ENCODE results near the gene CADM1.

Gene CADM1

GRCh38 chr11:115168229-115168671 is 336.0 kb downstream of the CADM1 start:
- DNase-seq: no peak

GRCh38 chr11:115167456-115167855 is 336.8 kb downstream of the CADM1 start:
- DNase-seq: no peak

- no peak for DNase-seq
These were observed 337.4 kb downstream of the CADM1 start for GRCh38 chr11:115166820-115167219.

- DNase-seq: no peak
These were observed 339.4 kb downstream of the CADM1 start for GRCh38 chr11:115164774-115165173.

GRCh38 chr11:115162919-115163318 is 341.3 kb downstream of the CADM1 start:
- DNase-seq: no peak

GRCh38 chr11:115161876-115162275 is 342.3 kb downstream of the CADM1 start:
- DNase-seq: no peak

GRCh38 chr11:115159207-115159606 is 345.0 kb downstream of the CADM1 start:
- peak; percentile 84 for DNase-seq

- DNase-seq: no peak
These were observed 346.2 kb downstream of the CADM1 start for GRCh38 chr11:115158053-115158452.

GRCh38 chr11:115157247-115157646 is 347.0 kb downstream of the CADM1 start:
- no peak for DNase-seq

- peak; percentile 18 for DNase-seq
These were observed 348.2 kb downstream of the CADM1 start for GRCh38 chr11:115155978-115156377.

- DNase-seq: peak; percentile 32
These were observed 348.9 kb downstream of the CADM1 start for GRCh38 chr11:115155320-115155719.

- no peak for DNase-seq
These were observed 349.9 kb downstream of the CADM1 start for GRCh38 chr11:115154355-115154736.

- no peak for DNase-seq
These were observed 350.4 kb downstream of the CADM1 start for GRCh38 chr11:115153731-115154354.

GRCh38 chr11:115153135-115153534 is 351.1 kb downstream of the CADM1 start:
- no peak for DNase-seq

- DNase-seq: no peak
These were observed 353.2 kb downstream of the CADM1 start for GRCh38 chr11:115151010-115151409.

GRCh38 chr11:115148691-115149090 is 355.5 kb downstream of the CADM1 start:
- no peak for DNase-seq

GRCh38 chr11:115148101-115148500 is 356.1 kb downstream of the CADM1 start:
- DNase-seq: no peak

GRCh38 chr11:115147243-115147807 is 356.9 kb downstream of the CADM1 start:
- DNase-seq: no peak

GRCh38 chr11:115146425-115146824 is 357.8 kb downstream of the CADM1 start:
- no peak for DNase-seq

GRCh38 chr11:115145324-115145723 is 358.9 kb downstream of the CADM1 start:
- DNase-seq: no peak

- peak; percentile 82 for DNase-seq
These were observed 359.3 kb downstream of the CADM1 start for GRCh38 chr11:115144914-115145313.

GRCh38 chr11:115144014-115144413 is 360.2 kb downstream of the CADM1 start:
- no peak for DNase-seq

- DNase-seq: no peak
These were observed 362.7 kb downstream of the CADM1 start for GRCh38 chr11:115141231-115142114.

GRCh38 chr11:115135936-115136335 is 368.3 kb downstream of the CADM1 start:
- no peak for DNase-seq

Data from NCI-H2171 (cell line).